SJSA1 (cell line): ENCODE results near the gene AOX1. TPM values are rescaled to one million over a fixed set of nuclear protein-coding genes. Genes with fewer than 3 reads are reported as not detected.
A peak's percentile ranks its signal among the peaks of the same experiment; 100 is the strongest.

ENCODE experiments used
- DNase-seq, 2 experiments: peaks; one replicate each; pipeline ENCODE4 v3.0.0-alpha.2; 2015 to 2020; ENCODE audit warnings: low spot score in 2 of 2, low read depth in 1 of 2
- H3K27ac ChIP-seq: fragments of 250-450 bp; sonication (Bioruptor Pico); 2 replicates; pipeline ENCODE4 v1.5.1; 2020; ENCODE audit warnings: mild to moderate bottlenecking, moderate library complexity
- H3K27me3 ChIP-seq: fragments of 250-450 bp; sonication (Bioruptor Pico); replicated peaks from 2 replicates; pipeline ENCODE4 v1.5.1; 2020; ENCODE audit warnings: mild to moderate bottlenecking, moderate library complexity
- H3K36me3 ChIP-seq: fragments of 250-450 bp; sonication (Bioruptor Pico); 2 replicates; pipeline ENCODE4 v1.5.1; 2020; ENCODE audit warnings: mild to moderate bottlenecking
- H3K4me1 ChIP-seq: fragments of 250-450 bp; sonication (Bioruptor Pico); replicated peaks from 2 replicates; pipeline ENCODE4 v1.6.1; 2021; ENCODE audit warnings: mild to moderate bottlenecking
- H3K4me3 ChIP-seq: fragments of 250-450 bp; sonication (Bioruptor Pico); 2 replicates; pipeline ENCODE4 v1.5.1; 2020; ENCODE audit warnings: mild to moderate bottlenecking
- H3K9me3 ChIP-seq: fragments of 250-450 bp; sonication (Bioruptor Pico); replicated peaks from 2 replicates; pipeline ENCODE4 v1.5.1; 2020; ENCODE audit warnings: mild to moderate bottlenecking
- total RNA-seq: library from RNA; depleted of rRNA; stranded (reverse); fragments of >200 nt; shearing (Covaris generic); gene quantifications from 2 replicates; pipeline ENCODE4 v1.2.3, GENCODE V29; 2014

The AOX1 gene
- total RNA-seq, 1 experiment from 2014 or later, result 19.5 TPM

GRCh38 chr2:200613692-200614091 is 27.9 kb downstream of the AOX1 start:
- no peak for DNase-seq
- no peaks in the 10 kb centered on the region for H3K36me3 ChIP-seq
- peaks cover 37% of the 10 kb centered on the region for H3K4me1 ChIP-seq
- H3K9me3 ChIP-seq, result no peaks in the 10 kb centered on the region
- H3K4me3 ChIP-seq, result no peak overlapping the region
- no peaks in the 10 kb centered on the region for H3K27me3 ChIP-seq
- H3K27ac ChIP-seq, result no peak overlapping the region

- H3K9me3 ChIP-seq, result no peaks in the 10 kb centered on the region
- peak overlapping the region; percentile 66 for H3K27ac ChIP-seq
- H3K27me3 ChIP-seq, result no peaks in the 10 kb centered on the region
- no peak overlapping the region for H3K4me3 ChIP-seq
- no peak for DNase-seq
- peaks cover 31% of the 10 kb centered on the region for H3K4me1 ChIP-seq
- no peaks in the 10 kb centered on the region for H3K36me3 ChIP-seq
Observed at GRCh38 chr2:200614249-200614648, 28.4 kb downstream of the AOX1 start.

- H3K27ac ChIP-seq, result peak overlapping the region; percentile 66
- DNase-seq, result peak; percentile 65 to 72
- H3K4me3 ChIP-seq, result no peak overlapping the region
- H3K36me3 ChIP-seq, result no peaks in the 10 kb centered on the region
- peaks cover 22% of the 10 kb centered on the region for H3K4me1 ChIP-seq
- H3K9me3 ChIP-seq, result no peaks in the 10 kb centered on the region
- H3K27me3 ChIP-seq, result no peaks in the 10 kb centered on the region
Observed at GRCh38 chr2:200615247-200615646, 29.4 kb downstream of the AOX1 start.

GRCh38 chr2:200616193-200616592 is 30.4 kb downstream of the AOX1 start:
- Histone ChIP-seq H3K4me1 (peaks cover 22% of the 10 kb centered on the region), H3K27ac (no peak overlapping the region), H3K9me3 (no peaks in the 10 kb centered on the region), H3K27me3 (no peaks in the 10 kb centered on the region), H3K4me3 (no peak overlapping the region), H3K36me3 (no peaks in the 10 kb centered on the region)
- no peak for DNase-seq

DNA sequence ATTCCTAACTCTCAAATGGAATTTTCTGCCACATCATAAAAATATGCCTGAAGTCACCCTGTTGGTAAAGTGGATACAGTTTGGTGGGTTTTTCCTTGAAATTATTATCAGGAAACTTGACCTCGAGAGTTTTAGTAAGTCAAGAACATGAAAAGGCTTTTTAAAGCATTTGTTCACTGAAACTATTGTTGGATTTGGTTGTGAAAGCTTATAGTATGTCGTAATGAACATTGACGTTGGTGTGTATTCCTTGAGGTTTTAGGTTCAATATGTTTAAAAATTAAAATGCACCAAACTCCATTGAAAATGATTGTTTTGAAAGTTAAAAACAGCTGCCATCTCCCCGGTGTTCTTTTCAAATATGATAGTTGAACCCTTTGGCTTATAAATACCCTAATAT is 30.8 kb downstream of the AOX1 start:
- Histone ChIP-seq H3K9me3 (no peaks in the 10 kb centered on the region), H3K4me3 (no peak overlapping the region), H3K27me3 (no peaks in the 10 kb centered on the region), H3K4me1 (peaks cover 22% of the 10 kb centered on the region), H3K27ac (no peak overlapping the region), H3K36me3 (no peaks in the 10 kb centered on the region)
- DNase-seq, result no peak

GRCh38 chr2:200617156-200618053 is 31.6 kb downstream of the AOX1 start:
- Histone ChIP-seq H3K4me3 (no peak overlapping the region), H3K36me3 (no peaks in the 10 kb centered on the region), H3K27ac (no peak overlapping the region), H3K4me1 (peaks cover 22% of the 10 kb centered on the region), H3K27me3 (no peaks in the 10 kb centered on the region), H3K9me3 (no peaks in the 10 kb centered on the region)
- no peak for DNase-seq

DNA sequence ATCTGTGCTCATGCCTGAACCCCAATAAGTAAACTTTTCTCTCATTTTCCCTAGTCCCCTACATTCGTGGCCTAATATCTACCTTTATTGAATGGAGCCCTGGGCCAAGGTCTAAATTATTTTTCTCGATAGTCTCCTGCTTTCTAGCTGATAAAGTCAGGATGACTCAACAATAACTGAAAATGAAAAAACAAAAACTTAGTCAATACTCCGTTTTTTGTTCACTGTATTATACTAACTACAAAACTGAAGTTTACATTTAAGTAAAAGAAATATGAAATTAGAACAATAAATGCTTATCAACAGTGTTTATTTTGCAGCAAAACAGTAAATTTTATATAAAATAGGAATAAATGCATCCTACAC is 32.2 kb downstream of the AOX1 start:
- Histone ChIP-seq H3K27ac (no peak overlapping the region), H3K4me3 (no peak overlapping the region), H3K9me3 (no peaks in the 10 kb centered on the region), H3K27me3 (no peaks in the 10 kb centered on the region), H3K36me3 (no peaks in the 10 kb centered on the region), H3K4me1 (peaks cover 22% of the 10 kb centered on the region)
- no peak for DNase-seq

- H3K4me1 ChIP-seq, result peaks cover 22% of the 10 kb centered on the region
Observed at GRCh38 chr2:200618590-200619021, 32.8 kb downstream of the AOX1 start.

DNA sequence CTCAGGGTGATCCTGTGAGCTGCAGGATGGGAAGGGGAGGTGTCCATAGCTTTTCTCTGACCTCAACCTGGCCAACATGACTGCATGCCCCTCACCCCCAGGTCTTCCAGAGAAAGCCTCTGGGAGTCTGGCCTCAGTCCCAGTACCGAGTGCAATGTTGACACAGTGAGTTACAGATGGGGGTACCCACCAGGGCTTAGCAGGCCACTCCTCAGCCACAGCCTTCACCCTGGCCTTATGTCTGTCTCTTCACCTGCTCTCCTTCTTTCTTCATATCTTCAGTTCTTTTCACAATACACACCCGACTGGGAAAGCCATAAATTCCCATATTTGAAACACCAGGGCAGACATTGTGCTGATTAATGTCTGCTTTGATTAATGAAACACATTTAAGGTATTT is 33.5 kb downstream of the AOX1 start:
- Histone ChIP-seq H3K9me3 (no peaks in the 10 kb centered on the region), H3K27ac (no peak overlapping the region), H3K27me3 (no peaks in the 10 kb centered on the region), H3K4me1 (peaks cover 20% of the 10 kb centered on the region), H3K36me3 (no peaks in the 10 kb centered on the region), H3K4me3 (no peak overlapping the region)
- no peak for DNase-seq

More at GRCh38 chr2:200618590-200619021, 32.8 kb downstream of the AOX1 start:
- Histone ChIP-seq H3K36me3 (no peaks in the 10 kb centered on the region), H3K27ac (no peak overlapping the region), H3K4me3 (no peak overlapping the region), H3K27me3 (no peaks in the 10 kb centered on the region), H3K9me3 (no peaks in the 10 kb centered on the region)
- no peak for DNase-seq

DNA sequence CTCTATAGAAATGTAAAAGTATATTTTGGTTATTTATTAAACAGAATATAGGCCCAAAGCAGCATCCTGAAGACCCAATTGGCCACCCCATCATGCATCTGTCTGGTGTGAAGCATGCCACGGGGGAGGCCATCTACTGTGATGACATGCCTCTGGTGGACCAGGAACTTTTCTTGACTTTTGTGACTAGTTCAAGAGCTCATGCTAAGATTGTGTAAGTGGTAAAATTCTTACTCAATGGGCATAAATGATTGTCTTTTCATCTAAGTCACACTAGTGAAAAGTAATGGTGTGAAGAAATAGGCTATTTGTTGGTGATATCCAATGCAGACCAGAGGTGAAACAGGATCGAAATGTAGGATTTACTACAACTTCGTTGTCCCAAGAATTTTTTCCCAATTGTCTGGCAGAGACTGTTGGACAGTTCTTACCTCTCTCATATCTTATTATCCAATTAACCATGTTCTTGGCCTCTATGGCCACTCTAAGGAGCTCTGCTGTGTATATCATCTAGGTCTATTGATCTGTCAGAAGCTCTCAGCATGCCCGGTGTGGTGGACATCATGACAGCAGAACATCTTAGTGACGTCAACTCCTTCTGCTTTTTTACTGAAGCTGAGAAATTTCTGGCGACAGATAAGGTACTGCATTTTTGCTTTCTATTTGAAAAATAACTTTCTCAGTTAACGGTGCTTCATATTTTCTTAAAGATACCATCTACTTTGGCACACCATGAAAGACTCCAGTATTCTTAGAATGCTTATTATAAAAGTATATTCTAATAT is 35.0 kb downstream of the AOX1 start:
- Histone ChIP-seq H3K4me3 (no peak overlapping the region), H3K36me3 (no peaks in the 10 kb centered on the region), H3K4me1 (peaks cover 20% of the 10 kb centered on the region), H3K9me3 (no peaks in the 10 kb centered on the region), H3K27ac (no peak overlapping the region), H3K27me3 (no peaks in the 10 kb centered on the region)
- no peak for DNase-seq

GRCh38 chr2:200622106-200622505 is 36.3 kb downstream of the AOX1 start:
- Histone ChIP-seq H3K36me3 (no peaks in the 10 kb centered on the region), H3K27ac (no peak overlapping the region), H3K9me3 (no peaks in the 10 kb centered on the region), H3K27me3 (no peaks in the 10 kb centered on the region), H3K4me3 (no peak overlapping the region), H3K4me1 (peaks cover 30% of the 10 kb centered on the region)
- DNase-seq, result no peak

DNA sequence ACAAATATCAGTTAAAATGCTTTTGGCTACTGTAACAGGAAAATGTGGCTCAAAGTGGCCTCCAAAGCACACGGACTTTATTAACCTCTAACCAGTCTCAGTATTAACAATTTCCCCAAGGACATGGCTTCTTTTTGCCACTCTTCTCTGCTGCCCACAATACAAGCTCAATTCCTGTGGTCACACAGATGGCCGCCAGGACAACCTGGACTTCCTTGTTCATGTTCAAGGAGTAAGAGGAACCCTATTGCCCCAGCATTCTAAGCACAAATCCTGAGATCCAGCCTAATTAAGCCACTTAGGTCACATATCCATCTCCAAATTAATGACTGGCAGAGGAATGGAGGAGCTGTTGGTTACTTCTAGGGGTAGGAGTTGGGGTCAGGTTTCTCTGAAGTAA is 38.2 kb downstream of the AOX1 start:
- Histone ChIP-seq H3K27ac (no peak overlapping the region), H3K36me3 (no peaks in the 10 kb centered on the region), H3K9me3 (no peaks in the 10 kb centered on the region), H3K4me3 (no peak overlapping the region), H3K27me3 (no peaks in the 10 kb centered on the region), H3K4me1 (peaks cover 49% of the 10 kb centered on the region)
- no peak for DNase-seq

GRCh38 chr2:200624658-200625057 is 38.8 kb downstream of the AOX1 start:
- no peak overlapping the region; the same call in 1 of the 2 replicates for H3K27ac ChIP-seq
- no peaks in the 10 kb centered on the region for H3K9me3 ChIP-seq
- H3K27me3 ChIP-seq, result no peaks in the 10 kb centered on the region
- H3K4me3 ChIP-seq, result no peak overlapping the region
- DNase-seq, result no peak
- H3K36me3 ChIP-seq, result no peaks in the 10 kb centered on the region
- peaks cover 49% of the 10 kb centered on the region for H3K4me1 ChIP-seq

- no peak for DNase-seq
- H3K36me3 ChIP-seq, result no peaks in the 10 kb centered on the region
- no peaks in the 10 kb centered on the region for H3K27me3 ChIP-seq
- H3K9me3 ChIP-seq, result no peaks in the 10 kb centered on the region
- H3K4me3 ChIP-seq, result no peak overlapping the region
- H3K27ac ChIP-seq, result peak overlapping the region; percentile 56
- H3K4me1 ChIP-seq, result peaks cover 49% of the 10 kb centered on the region
Observed at GRCh38 chr2:200625282-200625681, 39.5 kb downstream of the AOX1 start.
